ENCODE measurements around the gene PAM16.

The PAM16 gene

DNA sequence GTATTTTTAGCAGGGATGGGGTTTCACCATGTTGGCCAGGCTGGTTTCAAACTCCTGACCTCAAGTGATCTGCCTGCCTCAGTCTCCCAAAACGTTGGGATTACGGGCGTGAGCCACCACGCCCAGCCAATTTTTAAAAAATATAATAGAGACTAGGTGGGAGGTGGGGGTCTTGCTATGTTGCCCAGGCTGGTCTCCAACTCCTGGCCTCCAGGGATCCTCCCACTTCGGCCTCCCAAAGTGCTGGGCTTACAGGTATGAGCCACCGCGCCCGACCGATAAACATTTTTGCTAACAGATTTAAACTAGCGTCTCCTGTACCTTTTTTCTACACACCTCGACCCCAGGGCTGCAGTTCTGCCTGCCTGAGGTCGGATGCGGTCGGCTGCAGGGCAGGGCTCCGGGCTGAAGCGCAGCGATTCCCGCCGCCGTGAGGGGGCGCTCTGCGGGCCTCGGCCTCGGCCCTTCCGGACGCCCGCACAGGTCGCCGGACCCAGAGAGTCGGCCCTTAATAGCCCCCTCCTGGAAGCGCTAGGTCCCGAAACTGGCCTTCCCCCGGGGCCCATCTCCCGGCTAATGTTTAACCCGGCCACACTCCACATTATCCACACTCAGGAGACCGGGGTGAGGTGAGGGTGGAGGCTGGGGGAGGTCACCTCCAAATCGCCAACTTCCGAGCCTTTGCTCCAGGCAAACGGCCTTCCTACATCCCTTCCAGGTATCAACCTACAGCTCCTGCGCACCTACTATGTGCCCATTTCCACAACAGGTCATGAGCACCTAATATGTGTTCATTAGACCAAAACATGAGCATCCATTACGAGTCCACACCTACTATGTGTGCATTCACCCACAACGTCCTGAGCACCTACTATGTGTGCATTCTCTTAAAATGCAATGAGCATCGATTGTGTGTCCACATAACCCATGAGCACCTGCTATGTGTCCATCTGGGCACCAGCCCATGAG lies 37.3 kb downstream of the PAM16 start:
- TF ChIP-seq CTCF (IDR thresholded peaks at IDR 0.05; ENCODE audit: low read depth, low read length), result peak; percentile 52
- no peak overlapping the region for H3K4me3 ChIP-seq (replicated peaks in 1 of 2; ENCODE audit: low read depth in 2 of 2, low read length in 2 of 2)
- peak; percentile 37 to 57 for DNase-seq (ENCODE audit: low read depth in 2 of 2)

GRCh38 chr16:4309833-4310266 lies 41.3 kb downstream of the PAM16 start:
- peak in 1 of 2 donors; percentile 62 for DNase-seq (ENCODE audit: low read depth in 2 of 2)
- no peak overlapping the region for H3K4me3 ChIP-seq (replicated peaks in 1 of 2; ENCODE audit: low read depth in 2 of 2, low read length in 2 of 2)
- peak; percentile 50 for TF ChIP-seq CTCF (IDR thresholded peaks at IDR 0.05; ENCODE audit: low read depth, low read length)

DNA sequence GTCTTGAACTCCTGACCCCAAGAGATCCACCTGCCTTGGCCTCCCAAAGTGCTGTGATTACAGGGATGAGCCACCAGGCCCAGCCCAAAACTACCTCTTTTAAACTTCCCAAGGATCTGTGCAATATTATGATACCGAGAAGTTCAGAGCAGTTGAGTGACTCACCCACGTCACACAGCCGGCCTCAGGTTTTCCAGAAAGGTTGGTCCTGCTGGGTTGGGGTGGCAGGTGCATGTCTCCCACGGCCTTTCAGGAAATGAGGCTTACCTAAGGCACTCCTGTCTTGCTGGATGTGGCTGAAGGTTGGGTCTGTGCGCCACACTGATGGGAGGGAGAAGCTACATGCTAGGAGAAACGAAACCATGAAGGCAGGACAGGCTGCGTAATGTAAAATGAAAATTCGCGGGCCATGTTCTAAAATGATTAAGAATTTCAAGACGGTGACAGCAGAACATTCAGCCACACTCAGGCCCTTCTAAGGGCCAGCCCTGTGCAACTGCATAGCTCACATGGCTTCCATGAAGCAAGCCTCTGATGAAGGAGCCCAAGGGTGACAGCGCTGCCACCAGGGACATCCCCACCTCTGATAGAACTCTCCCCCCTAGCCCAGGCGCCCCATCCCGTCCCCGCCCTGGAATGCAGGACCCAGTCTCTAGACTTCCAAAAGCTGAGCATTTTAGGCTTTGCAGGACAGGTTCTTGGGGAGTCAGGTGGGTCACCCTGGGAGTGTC lies 41.9 kb downstream of the PAM16 start:
- no peak overlapping the region for H3K4me3 ChIP-seq (replicated peaks in 1 of 2; ENCODE audit: low read depth in 2 of 2, low read length in 2 of 2)
- no peak for DNase-seq (ENCODE audit: low read depth in 2 of 2)
- no peak for TF ChIP-seq CTCF (IDR thresholded peaks at IDR 0.05; ENCODE audit: low read depth, low read length)

- peak; percentile 95 to 98 for DNase-seq (ENCODE audit: low read depth in 2 of 2)
- TF ChIP-seq CTCF (IDR thresholded peaks at IDR 0.05; ENCODE audit: low read depth, low read length), result no peak
- H3K4me3 ChIP-seq (replicated peaks in 1 of 2; ENCODE audit: low read depth in 2 of 2, low read length in 2 of 2), result peak overlapping the region; percentile 54 to 68
These were observed 43.7 kb downstream of the PAM16 start for GRCh38 chr16:4307215-4308037.

- no peak for DNase-seq (ENCODE audit: low read depth in 2 of 2)
- no peak for TF ChIP-seq CTCF (IDR thresholded peaks at IDR 0.05; ENCODE audit: low read depth, low read length)
- peak overlapping the region; percentile 54 to 68 for H3K4me3 ChIP-seq (replicated peaks in 1 of 2; ENCODE audit: low read depth in 2 of 2, low read length in 2 of 2)
These were observed 44.5 kb downstream of the PAM16 start for GRCh38 chr16:4306470-4307214.

- DNase-seq (ENCODE audit: low read depth in 2 of 2), result no peak
- no peak overlapping the region for H3K4me3 ChIP-seq (replicated peaks in 1 of 2; ENCODE audit: low read depth in 2 of 2, low read length in 2 of 2)
- TF ChIP-seq CTCF (IDR thresholded peaks at IDR 0.05; ENCODE audit: low read depth, low read length), result no peak
These were observed 47.1 kb downstream of the PAM16 start for GRCh38 chr16:4303973-4304372.
